Activated gamma-delta T cell treated with Interleukin-2 at 50 U/mL for 16 hours (primary cell): ENCODE results near the gene GALNT9.
"Not testable (repeated sequence)": the region's sequence is repeated elsewhere in the genome, so short reads cannot be mapped to it uniquely, and the experiment has no call there.

Experiments used
- DNase-seq: peaks from one replicate; pipeline ENCODE4 v3.0.0-alpha.2; 2020

The GALNT9 gene

GRCh38 chr12:132153501-132154340, 175.7 kb downstream of the GALNT9 start:
- DNase-seq, result peak; percentile 63

GRCh38 chr12:132152953-132153352, 176.4 kb downstream of the GALNT9 start:
- DNase-seq, result no peak

- DNase-seq, result no peak
Observed at GRCh38 chr12:132152411-132152821, 177.0 kb downstream of the GALNT9 start.

GRCh38 chr12:132151766-132152410, 177.5 kb downstream of the GALNT9 start:
- no peak for DNase-seq

GRCh38 chr12:132151145-132151765, 178.1 kb downstream of the GALNT9 start:
- no peak for DNase-seq

- peak; percentile 1 for DNase-seq
Observed at GRCh38 chr12:132150780-132151144, 178.6 kb downstream of the GALNT9 start.

GRCh38 chr12:132149526-132149925, 179.9 kb downstream of the GALNT9 start:
- DNase-seq, result not testable (repeated sequence)

- DNase-seq, result peak; percentile 2
Observed at GRCh38 chr12:132148368-132149045, 180.9 kb downstream of the GALNT9 start.

GRCh38 chr12:132147423-132148367, 181.7 kb downstream of the GALNT9 start:
- DNase-seq, result no peak

GRCh38 chr12:132146772-132147422, 182.5 kb downstream of the GALNT9 start:
- no peak for DNase-seq
